ENCODE measurements around the gene PLA2G2F. TPM values are rescaled to one million over a fixed set of nuclear protein-coding genes. Genes with fewer than 3 reads are reported as not detected.

PLA2G2F gene
- total RNA-seq, 2 donors from 2014 or later: not detected

GRCh38 chr1:20141001-20141400 is 1.9 kb downstream of the PLA2G2F start:
- 93 to 100% methylated on average over 7 to 9 of the region's 9 CpGs for WGBS, 2 experiments (ENCODE audit: insufficient coverage in 1 of 2, insufficient read length in 1 of 2)
- no peaks in the 10 kb centered on the region for H3K4me1 Mint-ChIP-seq
- H3K4me3 ChIP-seq (ENCODE audit: low read length): no peak overlapping the region
- H3K27ac Mint-ChIP-seq: no peak overlapping the region
- no peaks in the 10 kb centered on the region for H3K27me3 ChIP-seq (ENCODE audit: control insufficient read depth, insufficient read depth, low read length, poor library complexity, severe bottlenecking)
- H3K36me3 Mint-ChIP-seq (ENCODE audit: low read depth): no peaks in the 10 kb centered on the region
- H3K9me3 ChIP-seq (ENCODE audit: control insufficient read depth, low read length): no peaks in the 10 kb centered on the region
- no peak overlapping the region for H3K27ac ChIP-seq (ENCODE audit: low read depth, low read length)
- no peaks in the 10 kb centered on the region for H3K4me1 ChIP-seq (ENCODE audit: control insufficient read depth, insufficient read depth, low read length)
- no peaks in the 10 kb centered on the region for H3K36me3 ChIP-seq (ENCODE audit: control insufficient read depth, insufficient read depth, low read length)
- no peak for DNase-seq
- H3K9me3 Mint-ChIP-seq: peaks cover 4% of the 10 kb centered on the region
- H3K4me3 Mint-ChIP-seq: no peak overlapping the region
- no peak overlapping the region for H3K9ac ChIP-seq (ENCODE audit: extremely low read depth, low read length, poor library complexity, severe bottlenecking)
- TF ChIP-seq, protein P1, sequence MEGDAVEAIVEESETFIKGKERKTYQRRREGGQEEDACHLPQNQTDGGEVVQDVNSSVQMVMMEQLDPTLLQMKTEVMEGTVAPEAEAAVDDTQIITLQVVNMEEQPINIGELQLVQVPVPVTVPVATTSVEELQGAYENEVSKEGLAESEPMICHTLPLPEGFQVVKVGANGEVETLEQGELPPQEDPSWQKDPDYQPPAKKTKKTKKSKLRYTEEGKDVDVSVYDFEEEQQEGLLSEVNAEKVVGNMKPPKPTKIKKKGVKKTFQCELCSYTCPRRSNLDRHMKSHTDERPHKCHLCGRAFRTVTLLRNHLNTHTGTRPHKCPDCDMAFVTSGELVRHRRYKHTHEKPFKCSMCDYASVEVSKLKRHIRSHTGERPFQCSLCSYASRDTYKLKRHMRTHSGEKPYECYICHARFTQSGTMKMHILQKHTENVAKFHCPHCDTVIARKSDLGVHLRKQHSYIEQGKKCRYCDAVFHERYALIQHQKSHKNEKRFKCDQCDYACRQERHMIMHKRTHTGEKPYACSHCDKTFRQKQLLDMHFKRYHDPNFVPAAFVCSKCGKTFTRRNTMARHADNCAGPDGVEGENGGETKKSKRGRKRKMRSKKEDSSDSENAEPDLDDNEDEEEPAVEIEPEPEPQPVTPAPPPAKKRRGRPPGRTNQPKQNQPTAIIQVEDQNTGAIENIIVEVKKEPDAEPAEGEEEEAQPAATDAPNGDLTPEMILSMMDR (conservative IDR thresholded peaks at IDR 0.05): no peak
- peaks cover 1% of the 10 kb centered on the region for H3K27me3 Mint-ChIP-seq (ENCODE audit: insufficient read depth)

DNA sequence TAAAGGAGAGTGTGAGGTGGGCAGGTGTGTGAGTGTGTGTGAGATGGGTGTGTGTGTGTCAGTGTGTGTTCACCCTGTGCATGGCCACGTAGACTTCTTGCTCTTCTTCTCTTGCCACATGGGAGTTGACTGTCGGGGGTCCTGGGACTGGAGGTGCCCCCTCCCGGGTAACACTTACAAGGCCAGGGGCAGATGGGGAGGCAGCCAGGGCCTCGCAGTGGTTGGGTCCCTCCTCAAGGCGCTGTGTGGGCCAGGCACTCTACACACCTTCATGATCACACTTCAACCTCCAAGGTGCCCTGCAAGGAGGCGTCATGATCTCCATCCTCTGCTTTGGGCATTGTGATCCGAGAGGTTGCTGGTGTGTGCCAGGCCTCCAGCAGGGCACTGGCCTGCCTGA is 2.3 kb downstream of the PLA2G2F start:
- H3K4me3 Mint-ChIP-seq: no peak overlapping the region
- 84% methylated on average over 4 to 7 of the region's 7 CpGs for WGBS, 2 experiments (ENCODE audit: insufficient coverage in 1 of 2, insufficient read length in 1 of 2)
- Histone ChIP-seq H3K36me3 (ENCODE audit: control insufficient read depth, insufficient read depth, low read length) (no peaks in the 10 kb centered on the region), H3K4me3 (ENCODE audit: low read length) (no peak overlapping the region), H3K27ac (ENCODE audit: low read depth, low read length) (no peak overlapping the region), H3K27me3 (ENCODE audit: control insufficient read depth, insufficient read depth, low read length, poor library complexity, severe bottlenecking) (no peaks in the 10 kb centered on the region), H3K9ac (ENCODE audit: extremely low read depth, low read length, poor library complexity, severe bottlenecking) (no peak overlapping the region), H3K9me3 (ENCODE audit: control insufficient read depth, low read length) (no peaks in the 10 kb centered on the region), H3K4me1 (ENCODE audit: control insufficient read depth, insufficient read depth, low read length) (no peaks in the 10 kb centered on the region)
- DNase-seq: no peak
- H3K27ac Mint-ChIP-seq: no peak overlapping the region
- TF ChIP-seq, protein P1 (conservative IDR thresholded peaks at IDR 0.05): no peak
- peaks cover 4% of the 10 kb centered on the region for H3K9me3 Mint-ChIP-seq
- H3K4me1 Mint-ChIP-seq: no peaks in the 10 kb centered on the region
- no peaks in the 10 kb centered on the region for H3K36me3 Mint-ChIP-seq (ENCODE audit: low read depth)
- H3K27me3 Mint-ChIP-seq (ENCODE audit: insufficient read depth): peaks cover 1% of the 10 kb centered on the region

GRCh38 chr1:20142001-20142710 is 3.0 kb downstream of the PLA2G2F start:
- TF ChIP-seq, protein P1 (conservative IDR thresholded peaks at IDR 0.05): no peak
- Histone ChIP-seq H3K36me3 (ENCODE audit: control insufficient read depth, insufficient read depth, low read length) (no peaks in the 10 kb centered on the region), H3K27ac (ENCODE audit: low read depth, low read length) (no peak overlapping the region), H3K9ac (ENCODE audit: extremely low read depth, low read length, poor library complexity, severe bottlenecking) (no peak overlapping the region), H3K4me1 (ENCODE audit: control insufficient read depth, insufficient read depth, low read length) (no peaks in the 10 kb centered on the region), H3K9me3 (ENCODE audit: control insufficient read depth, low read length) (no peaks in the 10 kb centered on the region), H3K4me3 (ENCODE audit: low read length) (no peak overlapping the region), H3K27me3 (ENCODE audit: control insufficient read depth, insufficient read depth, low read length, poor library complexity, severe bottlenecking) (no peaks in the 10 kb centered on the region)
- no peak overlapping the region for H3K4me3 Mint-ChIP-seq
- no peaks in the 10 kb centered on the region for H3K36me3 Mint-ChIP-seq (ENCODE audit: low read depth)
- H3K27ac Mint-ChIP-seq: no peak overlapping the region
- H3K27me3 Mint-ChIP-seq (ENCODE audit: insufficient read depth): peaks cover 1% of the 10 kb centered on the region
- DNase-seq: no peak
- WGBS, 2 experiments (ENCODE audit: insufficient coverage in 1 of 2, insufficient read length in 1 of 2): 89 to 96% methylated on average over 8 to 13 of the region's 13 CpGs
- peaks cover 4% of the 10 kb centered on the region for H3K9me3 Mint-ChIP-seq
- H3K4me1 Mint-ChIP-seq: no peaks in the 10 kb centered on the region

Measured in endodermal cell (in vitro differentiated cells).